GM18511 (cell line): ENCODE measurements around the gene LRRC8A.
"Not testable (repeated sequence)": the region's sequence is repeated elsewhere in the genome, so short reads cannot be mapped to it uniquely, and the experiment has no call there.

Experiments used
- ATAC-seq: cut with Tn5 transposase; IDR thresholded peaks from one replicate; pipeline ENCODE4 v1.9.1; 2021; ENCODE audit warnings: mild to moderate bottlenecking, moderate library complexity; ENCODE audit not compliant: unreplicated experiment

LRRC8A gene

GRCh38 chr9:128863647-128864046 is 18.3 kb upstream of the LRRC8A start:
- ATAC-seq = peak; percentile 52

- no peak for ATAC-seq
Measured at GRCh38 chr9:128870128-128870940, 11.6 kb upstream of the LRRC8A start.

GRCh38 chr9:128870941-128871265 is 11.0 kb upstream of the LRRC8A start:
- not testable (repeated sequence) for ATAC-seq

- no peak for ATAC-seq
Measured at GRCh38 chr9:128877852-128878251, 4.1 kb upstream of the LRRC8A start.

GRCh38 chr9:128882677-128883603 is 1.0 kb downstream of the LRRC8A start:
- no peak for ATAC-seq

- ATAC-seq = no peak
Measured at GRCh38 chr9:128884164-128884563, 2.2 kb downstream of the LRRC8A start.

- ATAC-seq = no peak
Measured at GRCh38 chr9:128885376-128885775, 3.4 kb downstream of the LRRC8A start.

- ATAC-seq = no peak
Measured at GRCh38 chr9:128885798-128886197, 3.9 kb downstream of the LRRC8A start.

- ATAC-seq = no peak
Measured at GRCh38 chr9:128886211-128886891, 4.4 kb downstream of the LRRC8A start.

GRCh38 chr9:128887049-128887448 is 5.1 kb downstream of the LRRC8A start:
- ATAC-seq = no peak

- no peak for ATAC-seq
Measured at GRCh38 chr9:128887914-128888350, 6.0 kb downstream of the LRRC8A start.

- no peak for ATAC-seq
Measured at GRCh38 chr9:128891321-128892220, 9.6 kb downstream of the LRRC8A start.

GRCh38 chr9:128892221-128892921 is 10.4 kb downstream of the LRRC8A start:
- no peak for ATAC-seq

- ATAC-seq = no peak
Measured at GRCh38 chr9:128893354-128893753, 11.4 kb downstream of the LRRC8A start.

- ATAC-seq = no peak
Measured at GRCh38 chr9:128894764-128895163, 12.8 kb downstream of the LRRC8A start.

GRCh38 chr9:128895556-128895955 is 13.6 kb downstream of the LRRC8A start:
- no peak for ATAC-seq

- ATAC-seq = no peak
Measured at GRCh38 chr9:128898382-128898781, 16.4 kb downstream of the LRRC8A start.

- no peak for ATAC-seq
Measured at GRCh38 chr9:128898845-128899565, 17.1 kb downstream of the LRRC8A start.
